Neuron (in vitro differentiated cells): ENCODE measurements around the gene IRF2BPL.

Experiments
- H2AFZ ChIP-seq: one replicate; pipeline ENCODE4 v1.6.1; 2013; ENCODE audit warnings: low read depth, mild to moderate bottlenecking, inconsistent platforms, low read length, moderate library complexity
- H3K27me3 ChIP-seq: one replicate; pipeline ENCODE4 v1.6.1; 2013; ENCODE audit warnings: low read length; ENCODE audit not compliant: insufficient read depth
- H3K36me3 ChIP-seq: one replicate; pipeline ENCODE4 v1.6.1; 2013; ENCODE audit warnings: low read length; ENCODE audit not compliant: insufficient read depth
- H3K4me1 ChIP-seq: one replicate; pipeline ENCODE4 v1.6.1; 2013; ENCODE audit warnings: low read length; ENCODE audit not compliant: insufficient read depth
- H3K4me3 ChIP-seq: 2 replicates; pipeline ENCODE4 v1.5.1; 2013; ENCODE audit warnings: mild to moderate bottlenecking, low read length, moderate library complexity
- H3K9me3 ChIP-seq: one replicate; pipeline ENCODE4 v1.6.1; 2013; ENCODE audit warnings: low read length

Gene IRF2BPL

DNA sequence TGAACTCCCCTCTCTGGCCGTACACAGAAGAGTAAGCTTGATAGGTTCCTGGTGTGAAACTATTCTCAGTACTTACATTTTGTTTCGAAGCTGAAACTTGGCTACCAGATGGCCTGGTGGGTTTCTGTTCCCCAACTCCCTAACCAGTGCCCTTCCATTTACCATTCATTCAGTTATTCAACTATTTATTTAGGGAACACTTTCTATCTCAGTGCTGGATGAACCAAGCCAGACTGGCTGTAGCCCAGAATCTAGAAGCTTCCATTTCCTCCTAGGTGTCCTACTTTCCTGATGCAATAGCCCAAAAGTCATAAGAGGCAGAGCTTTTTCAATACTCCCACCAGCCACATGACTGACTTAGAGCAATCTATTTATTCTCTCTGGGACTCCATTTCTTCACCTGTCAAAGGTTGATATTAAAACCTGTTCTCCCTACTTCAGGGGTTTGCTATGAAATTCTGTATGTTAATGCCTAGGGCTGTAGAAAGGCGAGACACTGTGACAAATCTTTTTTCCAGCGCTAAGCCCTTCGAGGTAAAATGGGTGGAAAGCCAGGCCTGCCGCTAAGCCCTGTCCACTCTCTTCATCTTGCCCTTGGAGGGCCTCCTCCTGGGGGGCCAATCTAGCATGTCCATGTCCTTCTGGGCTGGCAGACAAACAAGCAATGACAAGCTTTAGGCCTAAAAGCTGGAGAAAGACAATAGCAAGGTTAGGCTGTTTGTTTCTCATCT, 8.1 kb upstream of the IRF2BPL start:
- Histone ChIP-seq H3K4me1 (peaks cover 77% of the 10 kb centered on the region), H3K4me3 (no peak overlapping the region), H3K27me3 (no peaks in the 10 kb centered on the region), H3K9me3 (no peaks in the 10 kb centered on the region), H3K36me3 (no peaks in the 10 kb centered on the region), H2AFZ (no peak overlapping the region)

DNA sequence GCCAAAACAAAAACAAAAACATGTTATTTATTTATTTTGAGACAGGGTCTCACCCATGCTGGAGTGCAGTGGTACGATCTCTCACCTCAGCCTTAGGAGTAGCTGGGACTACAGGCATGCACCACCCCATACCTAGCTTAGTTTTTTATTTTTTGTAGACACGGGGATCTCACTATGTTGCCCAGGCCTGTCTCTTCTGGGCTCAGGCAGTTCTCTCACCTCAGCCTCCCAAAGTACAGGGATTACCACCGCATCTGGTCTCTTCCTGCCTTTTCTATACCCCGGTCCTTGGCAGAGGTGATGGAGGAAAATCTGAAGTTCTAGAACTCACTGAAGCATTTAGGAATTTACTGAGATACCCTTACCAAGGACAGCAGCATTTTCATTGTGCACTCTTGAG, 6.8 kb upstream of the IRF2BPL start:
- no peaks in the 10 kb centered on the region for H3K36me3 ChIP-seq
- H2AFZ ChIP-seq: no peak overlapping the region
- H3K4me1 ChIP-seq: peaks cover 73% of the 10 kb centered on the region
- H3K4me3 ChIP-seq: no peak overlapping the region
- H3K9me3 ChIP-seq: no peaks in the 10 kb centered on the region
- no peaks in the 10 kb centered on the region for H3K27me3 ChIP-seq

DNA sequence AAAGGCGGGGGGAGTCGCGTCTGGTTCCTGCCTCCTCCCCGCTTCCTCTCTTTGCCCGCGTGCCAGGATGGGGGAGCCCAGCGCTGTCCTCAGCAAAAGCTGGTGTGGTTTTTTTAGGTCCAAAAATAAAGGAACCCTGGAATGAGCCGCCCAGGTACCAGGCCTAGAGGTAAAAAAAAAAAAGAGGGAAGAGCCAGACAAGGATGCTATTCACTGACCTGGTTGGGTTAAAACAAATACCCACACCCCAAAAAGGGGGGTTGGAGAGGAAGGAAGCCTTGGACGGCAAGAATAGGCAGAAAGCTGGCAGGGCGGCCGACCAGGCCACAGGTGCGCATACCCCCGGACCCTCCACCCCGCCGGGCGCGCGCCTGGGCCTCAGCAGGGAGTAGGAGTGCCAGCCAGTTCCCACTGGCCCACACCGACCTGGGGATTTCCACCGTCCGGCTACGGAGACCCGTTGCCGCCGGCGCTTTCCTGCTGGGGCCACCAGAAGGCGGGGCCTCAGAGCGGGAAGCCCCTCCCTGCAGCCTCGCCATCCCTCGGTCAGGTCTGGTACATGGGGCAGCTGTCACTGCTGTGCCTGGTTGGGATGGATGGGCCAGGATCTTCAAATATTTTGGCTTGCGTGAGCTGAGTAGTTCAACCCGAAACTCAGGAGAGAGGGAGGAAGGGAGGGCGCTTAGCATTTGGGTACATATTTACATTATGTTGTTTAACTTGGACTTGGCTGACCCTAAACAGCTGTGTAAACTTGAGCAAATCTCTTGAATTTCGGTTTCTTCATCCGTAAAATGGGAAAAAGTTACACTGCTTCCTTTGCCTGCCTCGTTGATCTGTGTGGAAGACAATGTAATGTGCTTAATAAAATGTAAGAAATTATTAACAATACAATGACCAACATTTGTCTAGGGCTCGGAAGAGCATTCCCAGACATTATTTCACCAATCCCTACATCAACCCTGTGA, 5.4 kb upstream of the IRF2BPL start:
- Histone ChIP-seq H3K27me3 (no peaks in the 10 kb centered on the region), H3K4me1 (peaks cover 67% of the 10 kb centered on the region), H3K36me3 (no peaks in the 10 kb centered on the region)

DNA sequence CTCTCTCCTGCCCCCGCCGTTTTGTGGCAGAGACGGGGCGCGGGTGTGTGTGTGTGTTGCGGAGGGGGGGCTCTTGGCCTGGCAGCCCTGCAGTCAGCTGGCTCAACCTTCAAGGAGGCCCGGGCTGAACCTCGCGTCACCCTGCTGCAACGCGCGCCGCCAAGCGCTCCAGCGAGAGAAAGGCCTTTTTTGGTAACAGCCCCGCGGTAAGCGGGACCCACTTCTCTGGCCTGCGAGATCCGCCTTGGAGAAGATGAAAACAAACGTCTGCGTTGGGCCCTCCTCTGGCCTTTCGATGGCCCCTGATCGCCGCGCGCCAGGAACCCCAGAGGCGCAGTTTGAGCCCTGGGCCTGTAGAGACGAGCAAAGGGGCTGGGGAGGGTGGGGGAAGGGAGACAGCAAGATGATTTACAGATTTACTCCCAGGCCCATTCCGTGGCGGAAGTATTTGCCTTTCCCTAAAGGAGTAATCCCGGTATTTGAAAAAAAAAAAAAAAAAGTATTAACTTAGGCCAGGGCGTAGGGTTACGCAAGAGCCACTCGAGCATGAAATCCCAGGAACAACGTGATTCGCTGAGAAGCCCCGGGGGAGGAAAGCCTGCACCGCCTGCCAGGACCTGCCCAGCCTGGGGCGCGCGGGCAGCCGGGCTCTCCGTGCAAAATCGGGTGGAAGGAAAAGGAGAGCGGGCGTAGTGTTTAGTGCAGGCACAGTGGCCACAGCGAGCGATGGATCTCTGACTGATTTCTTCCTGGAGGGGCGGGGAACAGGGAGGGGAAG, 4.5 kb upstream of the IRF2BPL start:
- Histone ChIP-seq H3K27me3 (no peaks in the 10 kb centered on the region), H2AFZ (peak overlapping the region; percentile 68), H3K4me3 (peak overlapping the region; percentile 47), H3K36me3 (no peaks in the 10 kb centered on the region), H3K4me1 (peaks cover 59% of the 10 kb centered on the region), H3K9me3 (no peaks in the 10 kb centered on the region)

More for the DNA sequence above, 5.4 kb upstream of the IRF2BPL start:
- no peaks in the 10 kb centered on the region for H3K9me3 ChIP-seq
- peak overlapping the region; percentile 68 for H2AFZ ChIP-seq
- H3K4me3 ChIP-seq: peak overlapping the region; percentile 47

DNA sequence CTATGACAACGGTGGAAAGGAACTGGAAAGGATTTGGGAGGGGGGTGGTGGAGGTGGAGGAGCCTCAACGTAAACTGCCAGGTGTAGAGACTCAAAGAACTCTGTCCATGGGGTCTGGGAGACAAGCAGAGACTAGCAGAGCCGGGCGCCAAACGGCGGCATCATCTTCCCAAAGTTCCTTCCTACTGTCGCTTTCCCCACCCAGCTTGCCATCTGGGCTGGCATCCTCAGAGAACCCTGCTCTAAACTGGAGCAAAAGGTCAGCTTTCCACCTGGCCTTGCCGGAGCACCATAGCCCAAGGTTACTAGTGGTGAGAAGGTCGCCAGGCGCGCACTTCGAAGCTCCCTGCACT, 4.0 kb upstream of the IRF2BPL start:
- Histone ChIP-seq H3K36me3 (no peaks in the 10 kb centered on the region), H3K9me3 (no peaks in the 10 kb centered on the region), H3K27me3 (no peaks in the 10 kb centered on the region), H2AFZ (peak overlapping the region; percentile 68), H3K4me3 (peak overlapping the region; percentile 47), H3K4me1 (peaks cover 53% of the 10 kb centered on the region)

DNA sequence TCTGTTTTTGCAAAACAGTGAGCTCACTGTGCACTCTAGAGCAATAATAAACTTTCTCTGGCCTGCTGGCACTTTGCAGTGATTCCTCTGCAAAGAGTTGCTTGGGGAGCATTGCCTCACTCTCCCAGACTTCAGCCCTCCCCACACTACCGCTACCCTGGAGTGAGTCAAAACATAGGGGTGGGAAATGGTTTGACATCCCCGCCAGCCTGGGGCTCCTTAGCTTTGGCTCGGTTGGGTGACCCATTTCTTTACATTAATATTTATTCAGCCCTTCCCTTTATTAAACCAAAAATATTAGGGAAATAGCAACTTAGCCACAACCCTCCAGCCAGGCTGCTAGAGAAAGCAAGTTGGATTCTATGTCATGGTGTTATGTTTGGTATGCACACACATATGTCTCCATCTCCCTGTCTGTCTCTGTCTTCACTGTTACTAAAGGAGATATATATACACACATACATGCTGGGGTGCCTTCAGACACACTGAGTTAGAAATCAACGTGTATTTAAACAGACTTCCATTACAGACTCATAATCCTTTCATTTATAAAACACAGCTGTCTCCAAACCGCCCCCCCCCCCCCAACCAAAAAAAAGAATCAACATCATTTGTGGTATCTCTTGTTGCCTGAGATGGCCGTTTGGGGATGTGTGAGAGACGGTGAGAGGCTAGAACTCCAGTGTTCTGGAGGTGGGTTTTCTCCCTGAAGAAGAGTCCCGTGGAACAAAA, 3.4 kb upstream of the IRF2BPL start:
- Histone ChIP-seq H2AFZ (no peak overlapping the region), H3K4me3 (no peak overlapping the region), H3K4me1 (peaks cover 48% of the 10 kb centered on the region), H3K9me3 (no peaks in the 10 kb centered on the region), H3K27me3 (no peaks in the 10 kb centered on the region), H3K36me3 (no peaks in the 10 kb centered on the region)

DNA sequence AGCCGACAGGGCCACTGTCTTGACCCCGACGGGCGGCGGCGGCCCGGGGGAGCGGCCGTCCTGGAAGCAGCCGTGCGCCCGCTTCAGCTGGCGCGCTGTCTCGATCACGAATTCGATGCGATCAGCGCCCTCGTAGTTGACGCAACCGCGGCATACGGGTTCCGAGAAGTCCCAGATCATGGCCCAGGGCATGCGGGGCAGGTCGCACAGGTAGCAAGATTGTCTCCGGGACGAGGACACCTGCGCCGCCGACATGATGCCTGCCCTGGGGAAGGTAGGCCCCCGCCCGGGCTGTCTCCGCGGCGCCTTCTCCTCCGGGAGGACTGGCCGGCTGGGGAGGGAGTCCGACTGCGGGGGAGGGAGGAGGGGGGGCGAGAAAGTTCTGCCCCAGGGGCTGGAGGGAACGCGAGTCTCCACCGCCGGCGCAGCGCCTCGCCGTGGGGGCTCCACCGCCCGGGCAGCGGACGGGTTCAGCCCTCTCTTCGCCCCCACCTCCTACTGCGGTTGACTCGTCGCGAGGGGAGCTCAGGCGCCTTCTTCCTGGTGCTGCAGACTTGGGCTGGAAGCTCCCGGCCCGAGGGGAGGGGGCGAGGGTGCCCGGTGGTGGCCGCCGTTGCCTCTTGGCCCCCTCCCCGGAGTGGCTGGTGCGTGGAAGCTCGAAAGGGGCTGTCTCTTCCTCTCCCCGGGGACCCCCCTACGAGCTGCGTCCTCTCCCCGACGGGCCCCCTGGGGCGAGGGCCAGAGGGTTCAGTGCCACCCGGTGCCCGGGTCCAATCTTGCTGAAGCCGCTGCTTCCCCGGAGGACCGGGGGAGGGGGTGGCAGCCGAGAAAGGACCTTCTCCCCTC, 747 bp downstream of the IRF2BPL start:
- H3K9me3 ChIP-seq: no peaks in the 10 kb centered on the region
- H3K27me3 ChIP-seq: no peaks in the 10 kb centered on the region
- peak overlapping the region; percentile 78 for H3K4me3 ChIP-seq
- peaks cover 6% of the 10 kb centered on the region for H3K36me3 ChIP-seq
- H3K4me1 ChIP-seq: peaks cover 59% of the 10 kb centered on the region
- no peak overlapping the region for H2AFZ ChIP-seq

DNA sequence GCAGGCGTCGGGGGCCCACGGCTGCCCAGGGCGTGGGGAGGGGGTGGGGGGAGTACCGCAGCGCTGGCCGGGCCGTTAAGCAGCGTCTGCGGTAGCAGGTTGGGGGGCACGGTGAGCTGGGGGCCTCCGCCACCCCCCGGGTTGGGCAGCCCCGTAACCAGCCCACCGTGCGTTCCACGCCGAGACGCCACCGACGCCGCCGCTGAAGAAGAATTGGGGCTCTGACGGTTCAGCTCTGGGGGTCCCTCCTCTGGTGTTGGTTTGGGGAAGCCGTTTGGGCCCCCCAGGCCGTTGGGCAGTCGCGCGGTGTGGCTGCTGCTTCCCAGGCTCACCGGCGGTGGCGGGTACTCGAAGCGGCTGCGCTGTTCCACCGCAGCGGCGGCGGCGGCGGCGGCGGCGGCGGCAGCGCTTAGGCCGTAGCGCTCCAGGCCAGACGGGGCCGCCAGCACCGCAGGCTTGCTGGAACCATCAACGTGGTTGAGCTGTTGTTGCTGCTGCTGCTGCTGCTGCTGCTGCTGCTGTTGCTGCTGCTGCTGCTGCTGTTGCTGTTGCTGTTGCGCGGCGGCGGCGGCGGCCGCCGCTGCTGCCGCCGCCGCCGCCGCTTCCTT, 1.5 kb downstream of the IRF2BPL start:
- H2AFZ ChIP-seq: no peak overlapping the region

DNA sequence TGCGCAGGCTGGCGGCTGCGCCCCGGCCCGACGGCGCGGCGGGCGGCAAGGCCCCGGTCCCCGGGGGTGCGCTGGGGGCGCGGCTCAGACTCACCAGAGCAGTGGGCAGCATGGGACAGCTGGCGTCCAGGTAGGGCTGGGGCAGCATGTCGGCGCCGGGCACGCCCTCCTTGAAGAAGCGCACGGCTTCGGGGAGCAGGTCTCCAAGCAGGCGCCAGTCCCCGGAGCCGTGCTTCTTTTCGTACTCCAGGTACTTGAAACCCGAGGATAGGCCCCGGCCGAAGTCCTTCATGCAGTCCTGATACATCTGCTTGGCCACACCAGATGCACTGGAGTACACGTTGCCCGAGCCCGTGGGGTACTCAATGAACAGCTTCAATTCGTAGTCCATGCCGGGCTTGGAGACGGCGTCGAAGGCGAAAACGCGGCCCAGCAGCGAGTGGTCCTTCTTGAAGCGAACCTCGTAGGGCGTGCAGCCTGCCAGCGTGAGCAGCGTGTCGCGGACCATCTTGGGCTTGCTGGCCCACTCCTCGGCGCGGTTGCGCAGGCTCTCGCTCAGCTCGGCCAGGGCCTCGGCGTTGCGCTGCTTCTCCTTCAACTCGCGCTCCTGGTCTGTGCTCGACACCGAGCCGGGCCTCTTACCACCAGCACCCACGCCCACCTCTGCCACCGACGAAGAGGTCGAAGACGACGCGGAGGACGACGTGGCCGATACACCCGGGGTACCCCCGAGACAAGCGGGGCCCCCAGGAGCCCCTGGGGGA, 2.2 kb downstream of the IRF2BPL start:
- Histone ChIP-seq H3K27me3 (no peaks in the 10 kb centered on the region), H3K4me3 (peak overlapping the region; percentile 78), H3K9me3 (no peaks in the 10 kb centered on the region), H2AFZ (no peak overlapping the region), H3K4me1 (peaks cover 45% of the 10 kb centered on the region), H3K36me3 (peaks cover 6% of the 10 kb centered on the region)

More for the DNA sequence above, 1.5 kb downstream of the IRF2BPL start:
- peaks cover 6% of the 10 kb centered on the region for H3K36me3 ChIP-seq
- no peaks in the 10 kb centered on the region for H3K9me3 ChIP-seq
- peak overlapping the region; percentile 78 for H3K4me3 ChIP-seq
- no peaks in the 10 kb centered on the region for H3K27me3 ChIP-seq
- H3K4me1 ChIP-seq: peaks cover 52% of the 10 kb centered on the region

DNA sequence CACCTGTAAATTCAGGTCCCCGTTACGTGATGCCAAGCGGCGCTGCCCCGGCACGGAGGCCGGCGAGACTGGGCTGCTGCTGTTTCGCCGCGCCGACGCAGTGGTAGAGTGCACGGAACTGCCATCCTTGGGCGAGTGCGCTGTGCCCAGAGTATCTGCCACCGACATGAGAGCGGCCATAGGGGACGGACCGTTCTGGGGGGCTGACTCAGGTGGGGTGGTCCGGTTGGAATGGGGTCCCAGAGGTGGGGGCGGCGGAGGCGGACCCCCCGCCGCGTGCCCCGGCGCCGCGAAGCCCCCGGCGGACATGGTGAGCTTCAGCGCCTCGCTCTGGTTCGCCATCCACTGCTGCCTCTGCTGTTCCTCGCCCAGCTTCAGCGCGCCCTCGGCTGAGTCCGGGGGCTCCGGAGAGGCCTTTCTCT, 2.8 kb downstream of the IRF2BPL start:
- H3K4me3 ChIP-seq: peak overlapping the region; percentile 78
- no peaks in the 10 kb centered on the region for H3K9me3 ChIP-seq
- no peaks in the 10 kb centered on the region for H3K27me3 ChIP-seq
- no peak overlapping the region for H2AFZ ChIP-seq
- H3K36me3 ChIP-seq: peaks cover 6% of the 10 kb centered on the region
- peaks cover 41% of the 10 kb centered on the region for H3K4me1 ChIP-seq

DNA sequence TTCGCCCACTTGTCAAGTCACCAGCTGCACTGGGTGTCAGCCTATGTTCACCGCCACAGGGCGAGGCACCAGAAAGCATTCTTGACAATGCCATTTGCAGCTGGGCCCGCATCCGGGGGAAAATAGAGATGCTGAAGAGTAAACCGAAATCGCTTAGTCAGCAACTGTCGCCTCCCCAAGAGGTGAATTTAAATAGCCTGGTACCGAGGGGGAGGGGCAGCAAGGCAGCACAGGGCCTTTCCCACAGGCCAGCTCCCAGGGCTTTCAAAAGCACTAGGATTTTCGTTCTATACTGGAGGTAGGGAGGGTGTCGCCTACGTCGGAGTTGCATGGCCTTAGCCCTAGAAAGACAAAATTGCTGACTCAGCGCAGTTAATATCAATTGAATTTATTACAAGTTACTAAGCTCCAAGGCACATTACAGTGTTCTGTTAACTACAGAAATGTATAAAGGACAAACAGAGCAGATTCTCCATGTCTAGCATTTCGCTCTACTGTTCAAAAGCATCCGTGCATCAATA, 4.3 kb downstream of the IRF2BPL start:
- Histone ChIP-seq H3K4me3 (peak overlapping the region; percentile 78), H3K4me1 (peaks cover 38% of the 10 kb centered on the region), H2AFZ (no peak overlapping the region), H3K36me3 (peaks cover 6% of the 10 kb centered on the region), H3K27me3 (no peaks in the 10 kb centered on the region), H3K9me3 (no peaks in the 10 kb centered on the region)
